ENCODE data around the gene ATXN8OS. TPM values are rescaled to one million over a fixed set of nuclear protein-coding genes. Genes with fewer than 3 reads are reported as not detected.

The ATXN8OS gene
- total and polyA plus RNA-seq, 2 donors (not counting 3 experiments of a cell fraction or from before 2014, with no cell fraction given) = not detected

- H3K79me2 ChIP-seq (ENCODE audit: control insufficient read depth, insufficient read depth, low read length) = no peaks in the 10 kb centered on the region
- no peak overlapping the region for H2AFZ ChIP-seq (ENCODE audit: low read depth, low read length)
- H3K36me3 ChIP-seq (ENCODE audit: control insufficient read depth in 2 of 2, extremely low read depth in 1 of 2, insufficient read depth in 2 of 2, low read length in 2 of 2) = no peaks in the 10 kb centered on the region
- no peaks in the 10 kb centered on the region for H3K9me3 ChIP-seq (replicated peaks; ENCODE audit: control insufficient read depth, insufficient read depth, low read length)
- H3K4me1 ChIP-seq (ENCODE audit: control insufficient read depth, extremely low read depth, insufficient read depth, low read length) = no peaks in the 10 kb centered on the region
- TF ChIP-seq POLR2A (IDR thresholded peaks at IDR 0.05; ENCODE audit: low read depth, low read length) (no peak), GATA2 (IDR thresholded peaks at IDR 0.05; ENCODE audit: insufficient read depth, insufficient read length, low read depth, low read length) (no peak), CTCF (IDR thresholded peaks at IDR 0.05; ENCODE audit: extremely low read depth in 1 of 2, insufficient read depth in 1 of 2, low read depth in 1 of 2, low read length in 2 of 2) (no peak), EZH2 (IDR thresholded peaks at IDR 0.05; ENCODE audit: borderline replicate concordance, low read depth, low read length, severe bottlenecking) (no peak), JUN (IDR thresholded peaks at IDR 0.05; ENCODE audit: borderline replicate concordance, insufficient read depth, insufficient read length, low read depth) (no peak), POLR2AphosphoS5 (IDR thresholded peaks at IDR 0.05; ENCODE audit: insufficient read depth, low read depth, low read length) (no peak), FOS (IDR thresholded peaks at IDR 0.05; ENCODE audit: borderline replicate concordance, insufficient read depth, low read length) (no peak)
- H4K20me1 ChIP-seq (replicated peaks; ENCODE audit: control insufficient read depth, extremely low read depth, insufficient read depth, low read length) = no peaks in the 10 kb centered on the region
- H3K9me1 ChIP-seq (replicated peaks; ENCODE audit: control insufficient read depth, extremely low read depth, insufficient read depth, low read length) = no peaks in the 10 kb centered on the region
- no peaks in the 10 kb centered on the region for H3K27me3 ChIP-seq (ENCODE audit: control insufficient read depth in 2 of 2, insufficient read depth in 2 of 2, low read length in 2 of 2)
- H3K9ac ChIP-seq (replicated peaks; ENCODE audit: extremely low read depth, insufficient read depth, low read length) = no peak overlapping the region
- intact Hi-C loops (cut with micrococcal nuclease) = no loop called here
- dilution Hi-C loops (cut with MboI; ENCODE audit: extremely low pct_ligation_motif_present, low sequenced_read_pairs) = no loop called here
- CTCF ChIA-PET = no interaction called here
- H3K4me3 ChIP-seq (replicated peaks in 1 of 3; ENCODE audit: insufficient read depth in 1 of 3, low read depth in 1 of 3, low read length in 3 of 3) = no peak overlapping the region
- FAIRE-seq = no peak
- BruUV-seq (replicated peaks) = no TSS peak
- no peak overlapping the region for H3K4me2 ChIP-seq (ENCODE audit: insufficient read depth, low read length)
- no peak overlapping the region for H3K27ac ChIP-seq (ENCODE audit: insufficient read depth, low read depth, low read length)
- POLR2A ChIA-PET = no interaction called here
- DNase-seq (ENCODE audit: low read depth, low spot score) = no peak
Observed at GRCh38 chr13:70170689-70171088, 63.1 kb downstream of the ATXN8OS start.
